GM12878 (cell line): Measurements from ENCODE around the gene ITK. TPM values are rescaled to one million over a fixed set of nuclear protein-coding genes. Genes with fewer than 3 reads are reported as not detected.
A peak's percentile ranks its signal among the peaks of the same experiment; 100 is the strongest.

Experiments
- ATAC-seq: fragments of 200-7000 bp; cut with Tn5 transposase; 3 replicates; pipeline ENCODE4 v1.9.1; 2020; ENCODE audit warnings: mild to moderate bottlenecking, moderate library complexity
- BruUV-seq: library from RNA; stranded (reverse); fragments of 400-500 nt; replicated peaks from 2 replicates; lab custom pipeline; 2021; lab: Mats Ljungman, UMichigan
- CTCF ChIA-PET: fragments of 300-600 bp; sonication (Branson Sonifier 250); formaldehyde crosslinking; extraction: SDS; loops from one replicate; lab custom pipeline; 2021; ENCODE audit warnings: inconsistent platforms; lab: Yijun Ruan, JAX
- POLR2A ChIA-PET: fragments of 350-600 bp; formaldehyde crosslinking; extraction: SDS; loops from one replicate; lab custom pipeline; 2021; ENCODE audit warnings: inconsistent platforms; lab: Charles Lee
- RAD21 ChIA-PET: fragments of 300-600 bp; sonication (Branson Sonifier 250); formaldehyde crosslinking; loops from one replicate; lab custom pipeline; 2023; ENCODE audit warnings: antibody characterized with exemption; ENCODE audit not compliant: unreplicated experiment; lab: Charles Lee
- SMC1A ChIA-PET: fragments of 300-600 bp; sonication (Branson Sonifier 250); formaldehyde crosslinking; loops from one replicate; lab custom pipeline; 2023; ENCODE audit not compliant: unreplicated experiment, uncharacterized antibody; lab: Charles Lee
- DNase-seq: peaks from one replicate; pipeline ENCODE4 v3.0.0-alpha.2; 2011; ENCODE audit warnings: low read depth, low spot score
- FAIRE-seq: peaks from 3 replicates; lab custom pipeline; 2011; peaks lifted over from hg19 to GRCh38; lab: Jason Lieb, UNC
- H2AFZ ChIP-seq: 2 replicates; pipeline ENCODE4 v1.6.0; 2011; ENCODE audit warnings: low read depth, low read length, control low read depth; ENCODE audit not compliant: control insufficient read depth
- H3K27ac ChIP-seq: 2 replicates; pipeline ENCODE4 v1.5.1; 2011; ENCODE audit warnings: control low read depth; ENCODE audit not compliant: control insufficient read depth, insufficient read depth
- H3K27me3 ChIP-seq, 2 experiments: replicated peaks in 1 of 2; 2 replicates each; pipeline versions ENCODE4 v1.6.0 to v1.6.1; 2011; ENCODE audit warnings: low read length in 1 of 2; ENCODE audit not compliant: control insufficient read depth in 2 of 2, insufficient read depth in 2 of 2
- H3K36me3 ChIP-seq, 2 experiments: 2 replicates each; pipeline ENCODE4 v1.5.1; 2011; ENCODE audit warnings: low read length in 1 of 2; ENCODE audit not compliant: control insufficient read depth in 2 of 2, insufficient read depth in 2 of 2
- H3K4me1 ChIP-seq: 2 replicates; pipeline ENCODE4 v1.6.1; 2011; ENCODE audit warnings: mild to moderate bottlenecking, low read length, moderate library complexity, mixed read lengths; ENCODE audit not compliant: control insufficient read depth, insufficient read depth
- H3K4me2 ChIP-seq: 2 replicates; pipeline ENCODE4 v1.6.0; 2011; ENCODE audit warnings: control low read depth; ENCODE audit not compliant: control insufficient read depth, insufficient read depth
- H3K4me3 ChIP-seq: fragments of 200-600 bp; sonication (generic); 2 replicates; pipeline ENCODE4 v1.5.1; 2016
- H3K79me2 ChIP-seq: 2 replicates; pipeline ENCODE4 v1.6.0; 2011; ENCODE audit warnings: low read length; ENCODE audit not compliant: control insufficient read depth, insufficient read depth
- H3K9ac ChIP-seq: 2 replicates; pipeline ENCODE4 v1.8.0; 2011; ENCODE audit warnings: low read length, control low read depth, mixed read lengths; ENCODE audit not compliant: control insufficient read depth, insufficient read depth
- H3K9me3 ChIP-seq: replicated peaks from 3 replicates; pipeline ENCODE4 v1.5.1; 2011; ENCODE audit warnings: mild to moderate bottlenecking, low read length; ENCODE audit not compliant: control insufficient read depth, insufficient read depth
- H4K20me1 ChIP-seq: 2 replicates; pipeline ENCODE4 v1.6.0; 2011; ENCODE audit not compliant: control insufficient read depth, insufficient read depth
- ASH2L ChIP-seq: fragments of 300-600, 200-600 bp; sonication (generic); IDR thresholded peaks from 2 replicates; pipeline ENCODE4 v1.6.1; 2017; ENCODE audit warnings: low read depth, mild to moderate bottlenecking, borderline replicate concordance
- ATF3 ChIP-seq: IDR thresholded peaks from 2 replicates; pipeline ENCODE4 v1.6.1; 2011; ENCODE audit warnings: low read depth, mild to moderate bottlenecking, low read length, moderate library complexity, borderline replicate concordance; ENCODE audit errors: extremely low read depth
- EGR1 ChIP-seq, 2 experiments: IDR thresholded peaks; 1 replicate in 1 of 2; 2 replicates in 1 of 2; pipeline ENCODE4 v1.6.1; 2011 to 2012; ENCODE audit warnings: low read depth in 2 of 2, low read length in 2 of 2, borderline replicate concordance in 1 of 2, mild to moderate bottlenecking in 1 of 2, moderate library complexity in 1 of 2
- GATAD2B ChIP-seq: fragments of 450-650 bp; conservative IDR thresholded peaks from 2 replicates; pipeline ENCODE4 v1.6.1; 2017; ENCODE audit warnings: low read depth, mild to moderate bottlenecking, moderate library complexity
- PML ChIP-seq: IDR thresholded peaks from 2 replicates; pipeline ENCODE4 v1.6.1; 2012; ENCODE audit warnings: low read length, inconsistent platforms
- TCF7 ChIP-seq: IDR thresholded peaks from 2 replicates; pipeline ENCODE4 v1.6.1; 2014; ENCODE audit warnings: antibody characterized with exemption, borderline replicate concordance
- WGBS: methylation state at CpG from one replicate; pipeline ENCODE4 v1.1.6; 2016; ENCODE audit warnings: low lambda C conversion rate; ENCODE audit not compliant: insufficient replicate concordance, insufficient coverage; ENCODE audit errors: missing lambda C conversion rate; 5-methylcytosine and 5-hydroxymethylcytosine counted together
- in situ Hi-C: fragments of 300-500 bp; cut with MboI; formaldehyde crosslinking; loops from 9 replicates; pipeline ENCODE4 v1.14.3; 2018; ENCODE audit warnings: mixed read lengths
- intact Hi-C: fragments of 100-400 bp; cut with micrococcal nuclease; formaldehyde crosslinking; loops from one replicate; pipeline ENCODE4 v1.14.2; 2022; ENCODE audit not compliant: unreplicated experiment
- polyA plus RNA-seq, 11 experiments: library from polyadenylated mRNA; depleted of rRNA in 4 of 11; unstranded in 6 of 11; stranded (reverse) in 5 of 11; fragments of >200 nt; fragmentation: Nextera tagmentation in 4 of 11; fragmentation: Illumina TruSeq in 1 of 11; extraction: Ambion mirVana in 4 of 11; extraction: Trizol in 1 of 11; gene quantifications; 1 replicate in 1 of 11; 2 replicates in 10 of 11; pipeline versions ENCODE4 v1.2.1 to v1.2.3, GENCODE V29; 2011 to 2016; ENCODE audit warnings: inconsistent platforms in 2 of 11, missing spikeins in 2 of 11, low read depth in 1 of 11
- total RNA-seq, 4 experiments: library from RNA; depleted of rRNA in 3 of 4; stranded (reverse); fragments of >200 nt in 3 of 4; fragmentation: Illumina TruSeq in 1 of 4; extraction: Trizol in 1 of 4; gene quantifications; 2 replicates each; pipeline versions ENCODE4 v1.2.1 to v1.2.3, GENCODE V29; 2013 to 2021
- TF ChIP-seq, protein P1 (sequence below): fragments of 450-650 bp; formaldehyde crosslinking; IDR thresholded peaks from 2 replicates; pipeline ENCODE4 v1.5.0; 2022; ENCODE audit warnings: mild to moderate bottlenecking, missing genetic modification characterization
- TF ChIP-seq, protein P2 (sequence below): IDR thresholded peaks from 2 replicates; pipeline ENCODE4 v1.6.1; 2011; ENCODE audit warnings: borderline replicate concordance, low read depth, mild to moderate bottlenecking, moderate library complexity, low read length; ENCODE audit not compliant: insufficient read depth, poor library complexity, severe bottlenecking

Gene ITK
- total and polyA plus RNA-seq, 10 of the 15 experiments (the other 5 are each of a cell fraction or from before 2014, with no cell fraction given): 0.05 to 2.4 (median 0.76) TPM

DNA sequence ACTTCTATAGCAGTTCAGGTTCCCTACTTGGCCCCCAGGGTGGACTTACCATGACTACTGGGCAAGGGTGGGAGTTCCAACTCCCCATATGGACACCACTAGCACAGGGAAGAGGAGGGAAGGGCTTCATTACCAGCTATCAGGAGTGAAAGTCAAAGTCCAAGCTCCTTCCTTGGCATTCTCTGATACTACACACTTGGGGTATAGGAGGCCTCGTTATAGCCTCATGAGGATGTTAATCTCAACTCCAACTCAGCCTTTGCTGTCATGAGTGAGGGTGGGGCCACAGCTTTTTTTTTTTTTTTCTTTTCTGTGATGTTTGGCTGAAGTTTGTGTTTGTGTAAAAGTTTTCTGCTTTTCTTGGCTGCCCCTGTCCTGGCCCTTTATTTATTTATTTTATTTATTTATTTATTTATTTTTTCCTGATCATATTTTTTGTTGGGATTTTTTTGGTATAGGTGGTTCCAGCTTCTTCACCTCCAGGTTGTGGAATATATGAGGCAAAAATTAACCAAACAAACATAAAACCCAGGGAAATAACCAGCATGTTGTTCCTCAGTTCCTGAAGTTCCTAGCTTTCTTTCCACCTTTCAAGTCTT, 23.2 kb upstream of the ITK start:
- Histone ChIP-seq H3K4me2 (no peak overlapping the region), H3K36me3 (no peaks in the 10 kb centered on the region), H3K27me3 (no peaks in the 10 kb centered on the region), H3K27ac (no peak overlapping the region), H2AFZ (no peak overlapping the region), H3K9ac (no peak overlapping the region), H3K79me2 (no peaks in the 10 kb centered on the region), H4K20me1 (no peaks in the 10 kb centered on the region), H3K4me1 (no peaks in the 10 kb centered on the region), H3K9me3 (no peaks in the 10 kb centered on the region), H3K4me3 (no peak overlapping the region)
- ChIA-PET CTCF (interaction anchor here (0.8 to 11.1 kb wide), 5 partner anchors 8 to 155 kb away, joined by 3 to 244 read pairs (median 5); no protein-coding TSS in a partner anchor), POLR2A (interaction anchor here (0.6 to 3.0 kb wide), 5 partner anchors 10 to 110 kb away, joined by 3 to 17 read pairs (median 4); no protein-coding TSS in a partner anchor), RAD21 (interaction anchor here (1.0 to 2.3 kb wide), 5 partner anchors 10 to 96 kb away, joined by 3 to 12 read pairs (median 3); no protein-coding TSS in a partner anchor), SMC1A (interaction anchor here (0.6 to 4.9 kb wide), 8 partner anchors 8 to 478 kb away, joined by 3 to 35 read pairs (median 6); partner anchors contain the start of genes GARIN3 and MED7)
- FAIRE-seq (no peak), ATAC-seq (no peak), DNase-seq (no peak)
- BruUV-seq: no TSS peak
- 0% methylated on average over 1 of the region's 1 CpG for WGBS
- intact Hi-C loops (no loop called here), in situ Hi-C loops (no loop called here)
- TF ChIP-seq TCF7 (no peak), EGR1 (IDR thresholded peaks at IDR 0.05; ENCODE audit: borderline replicate concordance in 1 of 2, low read depth in 2 of 2, low read length in 2 of 2) (no peak)

- no peak for DNase-seq
These were observed 21.4 kb upstream of the ITK start for GRCh38 chr5:157159209-157159751.

More at GRCh38 chr5:157159209-157159751, 21.4 kb upstream of the ITK start:
- Histone ChIP-seq H3K4me2 (no peak overlapping the region), H3K27me3 (no peaks in the 10 kb centered on the region; a peak in 1 of 4 replicates), H2AFZ (no peak overlapping the region), H3K36me3 (no peaks in the 10 kb centered on the region), H3K27ac (no peak overlapping the region), H3K79me2 (no peaks in the 10 kb centered on the region), H3K4me1 (no peaks in the 10 kb centered on the region), H3K9ac (no peak overlapping the region), H4K20me1 (no peaks in the 10 kb centered on the region), H3K9me3 (no peaks in the 10 kb centered on the region), H3K4me3 (no peak overlapping the region)
- ChIA-PET RAD21 (no interaction called here), POLR2A (interaction anchor here (0.6 kb wide), 1 partner anchor 9 kb away, joined by 3 read pairs; no protein-coding TSS in a partner anchor), SMC1A (interaction anchor here (1.0 kb wide), 1 partner anchor 8 kb away, joined by 3 read pairs; no protein-coding TSS in a partner anchor), CTCF (interaction anchor here (1.3 to 1.9 kb wide), 2 partner anchors 10 kb away, joined by 5 read pairs; no protein-coding TSS in a partner anchor)
- WGBS: 78% methylated on average over 6 of the region's 6 CpGs
- BruUV-seq: no TSS peak
- FAIRE-seq (no peak), ATAC-seq (no peak)
- in situ Hi-C loops: no loop called here
- intact Hi-C loops: no loop called here
- no peak for TF ChIP-seq PML
- TF ChIP-seq, protein P1, sequence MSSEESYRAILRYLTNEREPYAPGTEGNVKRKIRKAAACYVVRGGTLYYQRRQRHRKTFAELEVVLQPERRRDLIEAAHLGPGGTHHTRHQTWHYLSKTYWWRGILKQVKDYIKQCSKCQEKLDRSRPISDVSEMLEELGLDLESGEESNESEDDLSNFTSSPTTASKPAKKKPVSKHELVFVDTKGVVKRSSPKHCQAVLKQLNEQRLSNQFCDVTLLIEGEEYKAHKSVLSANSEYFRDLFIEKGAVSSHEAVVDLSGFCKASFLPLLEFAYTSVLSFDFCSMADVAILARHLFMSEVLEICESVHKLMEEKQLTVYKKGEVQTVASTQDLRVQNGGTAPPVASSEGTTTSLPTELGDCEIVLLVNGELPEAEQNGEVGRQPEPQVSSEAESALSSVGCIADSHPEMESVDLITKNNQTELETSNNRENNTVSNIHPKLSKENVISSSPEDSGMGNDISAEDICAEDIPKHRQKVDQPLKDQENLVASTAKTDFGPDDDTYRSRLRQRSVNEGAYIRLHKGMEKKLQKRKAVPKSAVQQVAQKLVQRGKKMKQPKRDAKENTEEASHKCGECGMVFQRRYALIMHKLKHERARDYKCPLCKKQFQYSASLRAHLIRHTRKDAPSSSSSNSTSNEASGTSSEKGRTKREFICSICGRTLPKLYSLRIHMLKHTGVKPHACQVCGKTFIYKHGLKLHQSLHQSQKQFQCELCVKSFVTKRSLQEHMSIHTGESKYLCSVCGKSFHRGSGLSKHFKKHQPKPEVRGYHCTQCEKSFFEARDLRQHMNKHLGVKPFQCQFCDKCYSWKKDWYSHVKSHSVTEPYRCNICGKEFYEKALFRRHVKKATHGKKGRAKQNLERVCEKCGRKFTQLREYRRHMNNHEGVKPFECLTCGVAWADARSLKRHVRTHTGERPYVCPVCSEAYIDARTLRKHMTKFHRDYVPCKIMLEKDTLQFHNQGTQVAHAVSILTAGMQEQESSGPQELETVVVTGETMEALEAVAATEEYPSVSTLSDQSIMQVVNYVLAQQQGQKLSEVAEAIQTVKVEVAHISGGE (CRISPR knock-in tag): no peak
- no peak for TF ChIP-seq GATAD2B
- TF ChIP-seq, protein P2, sequence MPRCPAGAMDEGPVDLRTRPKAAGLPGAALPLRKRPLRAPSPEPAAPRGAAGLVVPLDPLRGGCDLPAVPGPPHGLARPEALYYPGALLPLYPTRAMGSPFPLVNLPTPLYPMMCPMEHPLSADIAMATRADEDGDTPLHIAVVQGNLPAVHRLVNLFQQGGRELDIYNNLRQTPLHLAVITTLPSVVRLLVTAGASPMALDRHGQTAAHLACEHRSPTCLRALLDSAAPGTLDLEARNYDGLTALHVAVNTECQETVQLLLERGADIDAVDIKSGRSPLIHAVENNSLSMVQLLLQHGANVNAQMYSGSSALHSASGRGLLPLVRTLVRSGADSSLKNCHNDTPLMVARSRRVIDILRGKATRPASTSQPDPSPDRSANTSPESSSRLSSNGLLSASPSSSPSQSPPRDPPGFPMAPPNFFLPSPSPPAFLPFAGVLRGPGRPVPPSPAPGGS: peak; percentile 59
- no peak for TF ChIP-seq ATF3
- no peak for TF ChIP-seq ASH2L
